Activated CD8-positive, alpha-beta memory T cell treated with anti-CD3 and anti-CD28 coated beads, Interleukin-2, amount 10 ng/mL, durations not matched to agents 7 days and 5 days (primary cell): Measurements from ENCODE around the gene STOM. TPM values are rescaled to one million over a fixed set of nuclear protein-coding genes. Genes with fewer than 3 reads are reported as not detected.
A peak's percentile ranks its signal among the peaks of the same experiment; 100 is the strongest.
"Not testable (repeated sequence)": the region's sequence is repeated elsewhere in the genome, so short reads cannot be mapped to it uniquely, and the experiment has no call there.

ENCODE experiments used
- ATAC-seq: fragments of 150-1000 bp; cut with Tn5 transposase; one replicate; pipeline ENCODE4 v1.10.0; 2021; ENCODE audit warnings: moderate library complexity
- CTCF ChIA-PET: fragments of 350-600 bp; sonication (Branson Sonifier 250); formaldehyde crosslinking; loops from one replicate; lab custom pipeline; 2021; ENCODE audit warnings: antibody characterized with exemption; lab: Charles Lee
- DNase-seq: peaks from one replicate; pipeline ENCODE4 v3.0.0-alpha.2; 2020
- H3K27ac Mint-ChIP-seq: one replicate; pipeline ENCODE4 v1.8.0; 2021; ENCODE audit warnings: mild to moderate bottlenecking, mixed read lengths
- H3K27me3 Mint-ChIP-seq: one replicate; pipeline ENCODE4 v1.8.0; 2021; ENCODE audit warnings: mixed read lengths
- H3K36me3 Mint-ChIP-seq: one replicate; pipeline ENCODE4 v1.8.0; 2021; ENCODE audit warnings: mild to moderate bottlenecking, mixed read lengths
- H3K4me1 Mint-ChIP-seq: one replicate; pipeline ENCODE4 v1.8.0; 2021; ENCODE audit warnings: mixed read lengths
- H3K4me3 Mint-ChIP-seq: one replicate; pipeline ENCODE4 v1.8.0; 2021; ENCODE audit warnings: mild to moderate bottlenecking, moderate library complexity, mixed read lengths
- H3K9me3 Mint-ChIP-seq: one replicate; pipeline ENCODE4 v1.8.0; 2022; ENCODE audit warnings: low read depth, mixed read lengths
- total RNA-seq, 2 experiments: library from RNA; stranded (reverse); gene quantifications; one replicate each; pipeline ENCODE4 v1.2.3, GENCODE V29; 2021

The STOM gene, protein sequence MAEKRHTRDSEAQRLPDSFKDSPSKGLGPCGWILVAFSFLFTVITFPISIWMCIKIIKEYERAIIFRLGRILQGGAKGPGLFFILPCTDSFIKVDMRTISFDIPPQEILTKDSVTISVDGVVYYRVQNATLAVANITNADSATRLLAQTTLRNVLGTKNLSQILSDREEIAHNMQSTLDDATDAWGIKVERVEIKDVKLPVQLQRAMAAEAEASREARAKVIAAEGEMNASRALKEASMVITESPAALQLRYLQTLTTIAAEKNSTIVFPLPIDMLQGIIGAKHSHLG
- 100 to 1,000 TPM in 1 of 2 experiments, 10 to 100 TPM in 1; 93.1 to 131 TPM for total RNA-seq

GRCh38 chr9:121369595-121370265 lies at the start of gene STOM:
Gene STOM, minus strand, starts transcription at chr9:121370250. Its CDS starts 63 bp downstream, at chr9:121370187.
- peaks cover 30% of the 10 kb centered on the region for H3K36me3 Mint-ChIP-seq
- no peaks in the 10 kb centered on the region for H3K9me3 Mint-ChIP-seq
- CTCF ChIA-PET, result interaction anchor here (0.8 to 1.9 kb wide), 6 partner anchors 11 to 91 kb away, joined by 3 to 15 read pairs (median 4); no protein-coding TSS in a partner anchor
- ATAC-seq (peak; percentile 72), DNase-seq (peak; percentile 85)
- peaks cover 62% of the 10 kb centered on the region for H3K4me1 Mint-ChIP-seq
- H3K27me3 Mint-ChIP-seq, result no peaks in the 10 kb centered on the region
- peak within 1 kb of the TSS; percentile 79 for H3K4me3 Mint-ChIP-seq
- H3K27ac Mint-ChIP-seq, result peak within 1 kb of the TSS; percentile 90

DNA sequence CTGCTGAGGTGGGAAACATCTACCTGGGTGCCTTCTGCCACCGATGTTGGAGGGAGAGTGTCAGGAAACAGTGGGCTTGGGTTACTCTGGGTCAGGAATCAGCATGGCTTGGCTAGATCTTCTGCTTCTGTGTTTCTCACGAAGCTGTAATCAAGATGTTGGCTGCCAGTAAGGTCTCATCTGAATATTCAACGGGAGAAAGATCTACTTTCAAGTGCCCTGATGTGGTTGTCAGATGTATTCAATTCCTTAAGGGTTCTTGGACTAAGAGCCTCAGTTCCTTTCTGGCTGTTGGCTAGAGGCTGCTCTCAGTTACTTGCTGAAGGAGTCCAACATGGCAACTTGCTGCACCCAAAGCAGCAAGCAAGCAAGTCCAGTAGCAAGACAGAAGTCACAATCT lies 41.9 kb upstream of the STOM start:
- no peaks in the 10 kb centered on the region for H3K4me1 Mint-ChIP-seq
- no peaks in the 10 kb centered on the region for H3K36me3 Mint-ChIP-seq
- H3K9me3 Mint-ChIP-seq, result no peaks in the 10 kb centered on the region
- ATAC-seq, result no peak
- no peak overlapping the region for H3K27ac Mint-ChIP-seq
- DNase-seq, result no peak
- CTCF ChIA-PET, result interaction anchor here (1.1 to 3.9 kb wide), 2 partner anchors 92 to 199 kb away, joined by 5 to 14 read pairs; no protein-coding TSS in a partner anchor
- H3K4me3 Mint-ChIP-seq, result no peak overlapping the region
- peaks cover 11% of the 10 kb centered on the region for H3K27me3 Mint-ChIP-seq

DNA sequence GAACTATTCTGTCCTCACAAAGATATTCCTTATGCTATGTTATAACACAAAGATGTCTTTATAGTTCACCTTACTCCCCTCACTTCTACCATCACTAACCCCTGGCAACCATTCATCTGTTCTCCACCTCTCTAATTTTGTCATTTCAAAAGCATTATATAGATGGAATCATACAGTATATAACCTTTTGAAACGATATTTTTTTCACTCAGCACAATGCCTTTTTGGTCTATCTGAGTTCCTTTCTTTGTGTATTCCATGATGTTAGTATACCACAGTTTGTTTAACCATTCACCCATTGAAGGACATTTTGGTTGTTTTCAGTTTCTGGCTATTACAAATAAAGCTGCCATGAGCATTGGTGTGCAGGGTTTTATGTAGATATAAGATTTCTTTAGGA lies 35.8 kb upstream of the STOM start:
- CTCF ChIA-PET, result interaction anchor here (1.0 kb wide), 1 partner anchor 86 kb away, joined by 3 read pairs; no protein-coding TSS in a partner anchor
- Mint-ChIP-seq H3K4me1 (no peaks in the 10 kb centered on the region), H3K9me3 (peaks cover 5% of the 10 kb centered on the region), H3K36me3 (peaks cover 3% of the 10 kb centered on the region), H3K27ac (no peak overlapping the region), H3K4me3 (no peak overlapping the region), H3K27me3 (peaks cover 16% of the 10 kb centered on the region)
- ATAC-seq (no peak), DNase-seq (no peak)

- Mint-ChIP-seq H3K9me3 (peaks cover 5% of the 10 kb centered on the region), H3K27ac (no peak overlapping the region), H3K36me3 (peaks cover 3% of the 10 kb centered on the region), H3K4me1 (peaks cover 2% of the 10 kb centered on the region), H3K4me3 (no peak overlapping the region), H3K27me3 (peaks cover 14% of the 10 kb centered on the region)
- DNase-seq (no peak), ATAC-seq (no peak)
- CTCF ChIA-PET, result interaction anchor here (0.9 to 7.6 kb wide), 3 partner anchors 11 to 126 kb away, joined by 3 to 224 read pairs (median 4); no protein-coding TSS in a partner anchor
These were observed 34.9 kb upstream of the STOM start for GRCh38 chr9:121404906-121405305.

DNA sequence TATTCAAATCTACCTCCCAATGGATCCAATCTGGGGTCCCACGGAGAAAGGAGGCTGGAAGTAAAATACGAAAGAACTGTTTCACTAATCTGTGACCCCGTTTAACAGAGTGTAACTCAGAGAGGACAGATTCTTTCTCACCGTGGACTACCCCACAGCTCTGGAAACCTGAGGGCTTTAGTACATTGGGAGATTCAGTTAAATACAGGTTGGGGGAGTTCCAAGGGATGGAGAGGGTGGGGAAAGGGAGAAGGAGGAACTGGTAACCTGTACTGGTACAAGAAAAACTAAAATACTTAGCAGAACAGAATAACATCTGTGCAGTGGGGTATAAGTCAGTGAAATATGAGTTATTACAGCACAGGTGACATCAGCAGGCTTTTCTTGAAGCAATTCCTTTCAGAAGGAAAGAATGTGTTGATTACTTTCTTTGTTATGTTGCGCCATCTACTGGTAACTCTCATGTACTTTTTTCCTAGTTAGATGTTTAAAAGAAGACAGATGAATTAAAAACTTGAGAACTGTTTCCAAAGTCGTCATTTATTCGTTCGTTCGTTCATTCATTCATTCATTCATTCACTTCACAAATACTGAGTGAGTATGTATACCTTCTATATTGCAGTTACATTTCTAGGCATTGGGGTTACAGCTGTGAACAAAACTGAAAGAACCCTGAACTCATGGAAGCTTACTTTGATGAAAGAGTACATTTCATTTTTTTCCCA lies 30.0 kb upstream of the STOM start:
- H3K4me3 Mint-ChIP-seq, result no peak overlapping the region
- peaks cover 3% of the 10 kb centered on the region for H3K36me3 Mint-ChIP-seq
- H3K4me1 Mint-ChIP-seq, result peaks cover 8% of the 10 kb centered on the region
- peak; percentile 78 for ATAC-seq
- DNase-seq, result no peak
- CTCF ChIA-PET, result interaction anchor here (0.7 to 7.6 kb wide), 26 partner anchors 13 to 193 kb away, joined by 3 to 224 read pairs (median 4); no protein-coding TSS in a partner anchor
- H3K27me3 Mint-ChIP-seq, result peaks cover 10% of the 10 kb centered on the region
- peaks cover 2% of the 10 kb centered on the region for H3K9me3 Mint-ChIP-seq
- no peak overlapping the region for H3K27ac Mint-ChIP-seq

DNA sequence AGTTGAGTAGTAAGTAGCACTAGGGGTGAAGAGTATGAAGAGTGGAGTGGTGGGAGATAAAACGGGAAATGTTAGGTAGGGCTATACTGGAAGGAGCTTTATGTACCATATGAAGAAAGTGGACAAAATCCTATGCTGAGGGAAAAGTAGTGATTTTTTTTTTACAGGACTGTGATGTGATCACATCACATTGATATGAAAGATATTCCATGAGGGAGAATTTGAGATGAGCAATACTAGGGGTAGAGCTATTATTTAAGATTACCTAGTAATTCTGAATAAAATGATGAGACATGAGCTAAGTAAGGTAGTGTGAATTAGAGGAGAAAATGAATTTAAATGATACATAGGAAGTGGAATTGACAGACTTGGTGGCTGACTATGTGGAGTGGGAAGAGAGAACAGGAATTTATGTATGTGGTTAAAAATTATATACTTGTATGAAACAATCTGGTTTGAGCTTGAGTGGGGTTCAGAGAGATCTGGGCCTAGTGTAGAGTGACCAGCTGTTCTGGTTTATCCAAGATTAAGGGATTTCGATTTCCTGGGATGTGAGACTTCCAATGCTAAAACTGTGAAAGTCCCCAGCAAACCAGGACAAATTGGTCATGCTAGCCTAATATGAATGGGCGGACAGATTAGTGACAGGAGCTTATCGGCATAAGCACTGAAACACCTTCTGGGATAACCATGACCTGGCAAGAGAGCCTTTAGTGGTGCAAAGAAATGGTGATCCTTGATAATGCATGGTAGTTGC lies 29.3 kb upstream of the STOM start:
- H3K4me3 Mint-ChIP-seq, result no peak overlapping the region
- CTCF ChIA-PET, result interaction anchor here (0.7 to 7.6 kb wide), 26 partner anchors 12 to 192 kb away, joined by 3 to 224 read pairs (median 4); no protein-coding TSS in a partner anchor

DNA sequence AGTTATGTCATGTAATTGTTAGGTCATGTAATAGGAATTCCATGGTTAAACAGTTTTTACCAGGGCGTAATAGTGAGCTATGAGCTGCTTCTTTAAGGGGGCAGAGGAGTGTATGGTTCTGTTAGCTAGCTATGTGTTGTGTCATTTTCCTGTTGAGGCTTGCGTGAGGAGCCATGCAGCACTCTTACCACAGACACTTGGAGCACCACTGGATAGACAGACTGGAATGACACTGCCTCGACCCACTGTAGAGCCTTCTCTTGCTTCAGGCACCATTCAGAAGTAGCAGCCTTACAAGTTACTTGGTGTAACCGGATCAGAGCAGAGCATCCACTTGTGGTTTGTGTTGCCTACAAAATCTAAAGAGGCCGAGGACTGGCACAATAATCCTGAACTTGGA lies 28.3 kb upstream of the STOM start:
- Mint-ChIP-seq H3K27ac (no peak overlapping the region), H3K4me3 (no peak overlapping the region), H3K9me3 (no peaks in the 10 kb centered on the region), H3K27me3 (peaks cover 10% of the 10 kb centered on the region), H3K4me1 (peaks cover 24% of the 10 kb centered on the region), H3K36me3 (peaks cover 8% of the 10 kb centered on the region)
- no peak for DNase-seq
- CTCF ChIA-PET, result interaction anchor here (0.8 to 7.6 kb wide), 10 partner anchors 11 to 185 kb away, joined by 3 to 224 read pairs (median 5); no protein-coding TSS in a partner anchor
- no peak for ATAC-seq

More for the DNA sequence above, 29.3 kb upstream of the STOM start:
- Mint-ChIP-seq H3K36me3 (peaks cover 8% of the 10 kb centered on the region), H3K4me1 (peaks cover 16% of the 10 kb centered on the region), H3K27me3 (peaks cover 10% of the 10 kb centered on the region), H3K9me3 (no peaks in the 10 kb centered on the region), H3K27ac (no peak overlapping the region)
- no peak for ATAC-seq
- no peak for DNase-seq

DNA sequence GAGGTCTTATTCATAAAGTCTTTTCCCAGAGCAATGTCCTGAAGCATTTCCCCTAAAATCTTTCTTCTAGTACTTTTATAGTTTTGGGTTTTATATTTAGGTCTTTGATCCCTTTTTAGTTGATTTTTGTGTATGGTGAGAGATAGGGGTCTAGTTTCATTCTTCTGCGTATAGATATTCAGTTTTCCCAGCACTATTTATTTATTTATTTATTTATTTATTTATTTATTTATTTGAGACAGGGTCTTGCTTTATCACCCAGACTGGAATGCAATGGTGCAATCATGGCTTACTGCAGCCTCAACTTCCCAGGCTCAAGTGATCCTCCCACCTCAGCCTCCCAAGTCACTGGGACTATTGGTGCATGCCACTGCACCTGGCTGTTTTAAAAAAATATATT lies 27.2 kb upstream of the STOM start:
- not testable (repeated sequence) for DNase-seq, H3K27me3 Mint-ChIP-seq, H3K36me3 Mint-ChIP-seq, H3K4me3 Mint-ChIP-seq, ATAC-seq, H3K27ac Mint-ChIP-seq, H3K9me3 Mint-ChIP-seq
- CTCF ChIA-PET, result interaction anchor here (1.2 to 14.2 kb wide), 6 partner anchors 13 to 119 kb away, joined by 3 to 224 read pairs (median 9); no protein-coding TSS in a partner anchor
- H3K4me1 Mint-ChIP-seq, result peaks cover 35% of the 10 kb centered on the region

DNA sequence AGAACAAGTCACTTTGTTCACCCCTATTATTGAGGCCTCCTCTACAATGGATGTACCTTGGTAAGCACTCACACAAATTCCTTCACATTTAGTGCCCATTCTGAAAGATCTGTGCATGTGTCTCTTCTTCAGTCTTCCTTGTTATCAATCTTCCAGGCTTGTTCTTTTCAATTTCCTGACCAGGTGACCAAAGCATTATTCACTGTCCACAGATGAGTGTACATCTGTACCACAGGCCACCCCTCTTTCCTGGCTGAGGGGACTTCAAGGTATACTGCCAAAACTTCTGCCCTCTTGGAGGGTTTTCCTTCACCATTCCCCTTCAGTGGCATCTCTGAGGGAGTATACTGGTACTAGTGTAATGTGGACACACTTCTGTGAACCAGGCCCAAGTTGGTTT lies 25.5 kb upstream of the STOM start:
- DNase-seq (no peak), ATAC-seq (no peak)
- Mint-ChIP-seq H3K4me1 (peaks cover 37% of the 10 kb centered on the region), H3K27ac (no peak overlapping the region), H3K27me3 (no peaks in the 10 kb centered on the region), H3K36me3 (peaks cover 8% of the 10 kb centered on the region), H3K4me3 (no peak overlapping the region), H3K9me3 (no peaks in the 10 kb centered on the region)
- CTCF ChIA-PET, result interaction anchor here (0.9 to 14.2 kb wide), 3 partner anchors 57 to 78 kb away, joined by 3 to 129 read pairs (median 3); no protein-coding TSS in a partner anchor

GRCh38 chr9:121394292-121394691 lies 24.2 kb upstream of the STOM start:
- no peak overlapping the region for H3K4me3 Mint-ChIP-seq
- H3K27ac Mint-ChIP-seq, result no peak overlapping the region
- no peaks in the 10 kb centered on the region for H3K9me3 Mint-ChIP-seq
- peaks cover 8% of the 10 kb centered on the region for H3K36me3 Mint-ChIP-seq
- ATAC-seq (peak; percentile 70), DNase-seq (no peak)
- no peaks in the 10 kb centered on the region for H3K27me3 Mint-ChIP-seq
- CTCF ChIA-PET, result interaction anchor here (0.9 to 14.2 kb wide), 7 partner anchors 9 to 181 kb away, joined by 3 to 129 read pairs (median 4); no protein-coding TSS in a partner anchor
- peaks cover 36% of the 10 kb centered on the region for H3K4me1 Mint-ChIP-seq

GRCh38 chr9:121393318-121393717 lies 23.3 kb upstream of the STOM start:
- CTCF ChIA-PET, result interaction anchor here (1.2 to 14.2 kb wide), 8 partner anchors 8 to 180 kb away, joined by 3 to 129 read pairs (median 4); no protein-coding TSS in a partner anchor
- H3K4me1 Mint-ChIP-seq, result peaks cover 36% of the 10 kb centered on the region
- H3K27ac Mint-ChIP-seq, result peak overlapping the region; percentile 73
- ATAC-seq, result peak; percentile 45
- no peaks in the 10 kb centered on the region for H3K9me3 Mint-ChIP-seq
- peaks cover 8% of the 10 kb centered on the region for H3K36me3 Mint-ChIP-seq
- no peak overlapping the region for H3K4me3 Mint-ChIP-seq
- H3K27me3 Mint-ChIP-seq, result no peaks in the 10 kb centered on the region
- no peak for DNase-seq

DNA sequence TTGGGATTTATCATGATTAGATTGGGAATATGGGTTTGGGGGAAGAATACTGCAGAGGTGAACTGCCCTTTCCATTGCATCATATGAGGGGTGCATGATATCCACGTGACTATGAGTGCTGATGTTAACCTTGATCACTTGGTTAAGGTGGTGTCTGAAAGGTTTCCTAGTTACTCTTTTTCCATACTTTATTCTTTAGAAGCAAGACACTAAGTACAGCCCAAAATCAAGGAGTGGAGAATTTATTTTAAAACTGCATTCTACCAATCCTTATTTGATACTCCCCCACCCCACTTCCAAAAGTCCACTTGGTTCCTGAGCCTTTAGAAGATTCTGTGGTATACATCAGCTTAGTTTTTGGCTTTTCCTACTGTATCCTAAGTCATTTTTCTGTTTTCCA lies 20.3 kb upstream of the STOM start:
- Mint-ChIP-seq H3K9me3 (no peaks in the 10 kb centered on the region), H3K4me1 (peaks cover 32% of the 10 kb centered on the region), H3K36me3 (peaks cover 5% of the 10 kb centered on the region), H3K27ac (no peak overlapping the region), H3K27me3 (peaks cover 3% of the 10 kb centered on the region), H3K4me3 (no peak overlapping the region)
- CTCF ChIA-PET, result interaction anchor here (14.2 kb wide), 1 partner anchor 70 kb away, joined by 129 read pairs; no protein-coding TSS in a partner anchor
- ATAC-seq, result no peak
- DNase-seq, result no peak
